ENCODE measurements around the gene KRABD2.

DNA sequence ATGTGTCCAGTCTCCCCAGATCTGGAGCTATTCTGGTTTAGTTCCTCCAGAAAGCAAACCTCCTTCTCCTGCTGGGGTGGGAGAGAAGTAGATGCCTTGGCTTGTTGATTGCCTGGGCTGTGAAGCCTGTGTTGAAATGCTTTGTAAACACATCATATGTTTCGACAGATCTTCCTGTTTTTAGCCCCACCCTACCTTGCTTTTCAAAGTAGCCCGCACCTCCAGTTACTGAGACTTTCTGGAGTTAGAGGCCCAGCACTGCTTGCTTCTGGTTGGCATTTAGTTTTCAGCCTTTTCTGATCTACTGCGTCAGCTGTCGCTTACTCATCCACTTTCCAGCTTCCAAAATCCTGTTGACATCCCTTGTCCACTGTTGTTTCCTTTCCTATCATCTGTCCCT lies 41.3 kb upstream of the KRABD2 start:
- TF ChIP-seq EZH2 (IDR thresholded peaks at IDR 0.05; ENCODE audit: insufficient read depth, poor library complexity, severe bottlenecking) (no peak), EZH2phosphoT487 (IDR thresholded peaks at IDR 0.05; ENCODE audit: insufficient read depth, low read depth) (no peak)
